ENCODE results near the gene YJEFN3.

YJEFN3 gene

DNA sequence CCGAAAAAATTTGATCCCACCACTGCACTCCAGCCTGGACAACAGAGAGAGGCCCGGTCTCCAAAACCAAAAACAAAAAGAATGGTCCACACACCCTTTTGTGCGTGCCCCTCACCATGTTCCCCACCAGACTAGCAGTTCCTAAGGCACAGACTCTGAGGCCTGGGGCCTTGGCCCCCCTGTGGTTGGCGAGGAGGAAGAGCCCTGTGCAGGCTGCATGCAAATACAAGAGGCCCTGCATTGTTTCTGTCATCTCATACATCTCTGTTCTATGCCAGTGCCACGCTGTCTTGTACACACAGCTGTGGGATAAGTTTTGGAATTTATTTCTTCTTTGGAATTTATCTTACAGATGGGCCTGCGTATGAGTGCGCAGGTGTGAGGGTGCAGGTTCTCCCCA lies 4.7 kb upstream of the YJEFN3 start:
- no peak for DNase-seq

GRCh38 chr19:19525611-19526380 lies 2.9 kb upstream of the YJEFN3 start:
- DNase-seq, result no peak

- no peak for DNase-seq
These were observed 1.9 kb upstream of the YJEFN3 start for GRCh38 chr19:19526581-19527370.

GRCh38 chr19:19527371-19527656 lies 1.4 kb upstream of the YJEFN3 start:
- no peak for DNase-seq

DNA sequence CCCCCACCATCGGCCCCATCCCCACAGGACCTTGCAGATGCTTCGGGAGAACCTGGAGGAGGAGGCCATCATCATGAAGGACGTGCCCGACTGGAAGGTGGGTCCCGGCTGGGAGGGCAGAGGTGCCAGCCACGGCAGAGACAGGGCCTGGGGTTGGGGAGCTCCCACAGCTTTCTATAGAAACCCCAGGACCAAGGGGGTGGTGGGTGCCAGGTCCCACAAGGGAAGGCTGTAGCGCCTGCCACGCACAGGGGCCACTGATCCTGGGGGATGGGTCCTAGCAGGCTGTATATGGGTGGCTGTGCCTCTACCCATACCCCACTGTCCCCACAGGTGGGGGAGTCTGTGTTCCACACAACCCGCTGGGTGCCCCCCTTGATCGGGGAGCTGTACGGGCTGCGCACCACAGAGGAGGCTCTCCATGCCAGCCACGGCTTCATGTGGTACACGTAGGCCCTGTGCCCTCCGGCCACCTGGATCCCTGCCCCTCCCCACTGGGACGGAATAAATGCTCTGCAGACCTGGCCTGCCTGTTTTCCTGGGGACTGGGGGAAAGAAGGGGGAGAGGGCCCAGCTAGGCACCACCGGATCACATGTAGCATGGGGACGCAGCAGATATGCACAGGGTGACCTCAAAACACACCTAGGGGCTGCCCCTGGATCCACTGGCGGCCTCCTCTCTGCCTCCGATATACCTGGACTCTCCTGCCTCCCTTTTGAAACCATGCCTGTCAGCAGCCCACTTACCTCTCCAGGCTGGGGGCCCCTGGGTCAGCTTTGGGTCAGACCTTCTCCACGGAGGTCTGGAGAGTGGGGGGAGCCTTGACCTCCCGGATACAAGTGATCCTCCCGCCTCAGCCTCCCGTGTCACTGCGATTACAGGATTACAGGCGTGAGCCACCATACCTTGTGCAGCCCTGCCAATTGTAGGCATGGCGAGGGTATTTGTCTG lies 761 bp upstream of the YJEFN3 start:
- no peak for DNase-seq

- DNase-seq, result no peak
These were observed 1.2 kb downstream of the YJEFN3 start for GRCh38 chr19:19529783-19530422.

DNA sequence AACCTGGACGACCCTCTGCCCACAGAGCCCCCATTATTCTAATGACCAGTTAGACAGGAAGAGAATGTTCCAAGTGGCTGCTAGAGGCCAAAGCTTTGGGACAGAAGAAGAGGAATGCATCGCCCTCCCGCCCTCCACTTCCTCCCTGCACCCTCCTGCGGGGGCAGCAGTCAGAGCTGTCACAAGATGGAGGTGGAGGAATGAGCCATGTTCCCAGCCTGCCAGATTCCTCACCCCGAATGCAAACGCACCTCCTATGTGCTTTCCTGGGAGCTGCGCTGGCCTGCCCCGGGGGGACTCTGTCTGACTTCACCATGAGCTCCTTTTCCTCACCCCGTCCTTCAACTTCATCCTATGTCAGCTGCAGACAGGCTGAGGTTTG lies 1.7 kb downstream of the YJEFN3 start:
- DNase-seq, result no peak

- DNase-seq, result no peak
These were observed 2.2 kb downstream of the YJEFN3 start for GRCh38 chr19:19530889-19531288.

DNA sequence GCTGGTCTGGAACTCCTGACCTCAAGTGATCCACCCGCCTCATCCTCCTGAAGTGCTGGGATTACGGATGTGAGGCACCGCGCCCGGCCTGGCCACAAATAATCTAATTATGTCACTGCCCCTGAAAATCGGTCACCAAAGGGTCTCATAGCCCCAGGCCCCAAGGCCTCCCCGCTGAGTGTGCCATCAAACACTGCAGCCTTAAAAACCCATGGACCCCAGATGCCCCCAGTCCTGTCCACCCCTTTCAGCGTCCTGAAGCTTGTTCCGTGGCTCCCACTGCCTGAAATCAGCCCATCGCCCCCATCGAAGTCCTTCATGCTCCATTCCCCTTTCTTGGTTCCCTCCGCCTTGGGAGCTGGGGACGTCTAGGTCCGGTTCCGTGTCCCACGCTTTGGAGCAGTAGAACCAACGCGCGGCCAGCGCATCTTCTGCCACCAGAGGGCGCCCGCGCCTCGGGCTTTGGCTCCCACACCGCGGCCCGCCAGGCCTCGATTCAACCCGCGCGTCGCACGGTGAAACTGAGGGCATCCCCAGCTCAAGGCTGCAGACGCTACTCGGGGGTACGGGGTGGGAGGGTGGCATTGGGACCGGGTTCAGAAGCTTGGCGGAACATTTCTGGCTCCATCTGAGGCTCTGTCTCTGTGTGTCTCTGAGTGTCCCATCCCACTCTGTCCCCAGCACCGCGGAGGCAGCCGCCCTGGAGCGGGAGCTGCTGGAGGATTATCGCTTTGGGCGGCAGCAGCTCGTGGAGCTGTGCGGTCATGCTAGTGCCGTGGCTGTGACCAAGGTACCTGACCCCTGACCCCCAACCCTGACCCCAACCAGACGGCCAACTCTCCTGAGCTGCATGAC lies 3.5 kb downstream of the YJEFN3 start:
- DNase-seq, result peak; percentile 59

GRCh38 chr19:19532806-19533701 lies 4.3 kb downstream of the YJEFN3 start:
- no peak for DNase-seq

DNA sequence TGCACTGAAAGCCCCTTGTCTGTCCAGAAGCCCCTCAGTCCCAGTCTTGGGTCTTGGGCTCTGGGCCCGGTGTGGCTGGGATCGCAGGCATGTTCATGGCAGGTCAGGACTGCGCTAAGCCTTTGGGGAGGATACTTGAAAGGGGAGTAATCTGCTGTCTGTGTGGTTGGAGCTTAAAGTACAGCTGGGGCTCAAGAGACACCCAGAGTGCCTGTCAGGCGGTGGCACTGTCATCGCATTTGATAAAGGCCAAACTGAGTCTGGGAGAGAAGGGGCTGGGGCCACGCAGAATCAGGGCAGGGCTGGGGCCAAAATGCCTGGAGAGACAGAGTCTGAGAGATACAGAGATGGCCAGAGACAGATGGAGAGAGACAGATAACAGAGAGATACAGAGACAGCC lies 5.1 kb downstream of the YJEFN3 start:
- no peak for DNase-seq

- DNase-seq, result no peak
These were observed 6.0 kb downstream of the YJEFN3 start for GRCh38 chr19:19534556-19535265.

GRCh38 chr19:19535311-19536191 lies 6.8 kb downstream of the YJEFN3 start:
- no peak for DNase-seq

GRCh38 chr19:19537075-19538048 lies 8.7 kb downstream of the YJEFN3 start:
- no peak for DNase-seq

- no peak for DNase-seq
These were observed 9.5 kb downstream of the YJEFN3 start, which contains the start of gene CILP2 for GRCh38 chr19:19538061-19538784. Gene CILP2 (plus strand): TSS chr19:19538265. CDS start chr19:19538350, 85 bp downstream.

DNA sequence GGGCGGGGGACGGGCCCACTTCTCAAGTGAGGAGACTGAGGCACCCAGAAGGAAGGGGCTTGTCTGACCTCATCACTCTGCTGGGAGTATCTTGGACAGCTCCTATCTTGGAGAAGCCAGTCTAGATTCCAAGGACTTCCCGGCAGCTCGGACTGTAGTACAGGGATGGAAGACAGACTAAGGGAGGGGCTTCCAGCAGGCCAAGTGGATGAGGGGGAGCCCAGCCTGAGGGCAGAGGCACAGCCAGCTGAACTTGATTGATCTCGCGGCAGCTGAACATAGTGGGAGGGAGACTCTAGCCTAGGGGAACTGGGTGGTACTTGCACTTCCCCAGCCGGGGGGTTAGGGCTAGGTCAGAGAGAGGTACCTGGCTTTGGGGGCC lies 10.1 kb downstream of the YJEFN3 start:
- no peak for DNase-seq

GRCh38 chr19:19539698-19540063 lies 11.0 kb downstream of the YJEFN3 start:
- DNase-seq, result no peak

All from NCI-H2107 (cell line).